Hippocampal formation (tissue), 2 donors: Measurements from ENCODE around the gene ARL6IP4.

Experiments used
- DNase-seq, 2 donors: peaks; one replicate each; lab custom pipeline; 2025; lab: John Stamatoyannopoulos, UW

Gene ARL6IP4

GRCh38 chr12:122990961-122991622 lies 10.6 kb downstream of the ARL6IP4 start:
- no peak for DNase-seq

GRCh38 chr12:122991623-122992275 lies 11.3 kb downstream of the ARL6IP4 start:
- no peak for DNase-seq

- DNase-seq = no peak
These were observed 11.9 kb downstream of the ARL6IP4 start for GRCh38 chr12:122992386-122992785.

- no peak for DNase-seq
These were observed 13.7 kb downstream of the ARL6IP4 start for GRCh38 chr12:122994140-122994675.

GRCh38 chr12:122994781-122995502 lies 14.5 kb downstream of the ARL6IP4 start:
- DNase-seq = no peak

- DNase-seq = no peak
These were observed 15.2 kb downstream of the ARL6IP4 start for GRCh38 chr12:122995503-122996187.

GRCh38 chr12:122996188-122996601 lies 15.7 kb downstream of the ARL6IP4 start:
- no peak for DNase-seq

- DNase-seq = no peak
These were observed 16.3 kb downstream of the ARL6IP4 start for GRCh38 chr12:122996621-122997342.

GRCh38 chr12:122997343-122998250 lies 17.1 kb downstream of the ARL6IP4 start:
- DNase-seq = no peak

GRCh38 chr12:122998316-122998715 lies 17.8 kb downstream of the ARL6IP4 start:
- no peak for DNase-seq

- no peak for DNase-seq
These were observed 18.9 kb downstream of the ARL6IP4 start for GRCh38 chr12:122999196-122999946.

GRCh38 chr12:122999986-123000420 lies 19.5 kb downstream of the ARL6IP4 start:
- no peak for DNase-seq

GRCh38 chr12:123000578-123000977 lies 20.1 kb downstream of the ARL6IP4 start:
- no peak for DNase-seq

- DNase-seq = no peak
These were observed 21.0 kb downstream of the ARL6IP4 start for GRCh38 chr12:123001464-123001863.

- DNase-seq = no peak
These were observed 22.8 kb downstream of the ARL6IP4 start for GRCh38 chr12:123003257-123003656.

GRCh38 chr12:123004287-123004686 lies 23.8 kb downstream of the ARL6IP4 start:
- DNase-seq = no peak

- DNase-seq = no peak
These were observed 24.7 kb downstream of the ARL6IP4 start for GRCh38 chr12:123005081-123005626.

GRCh38 chr12:123006977-123007376 lies 26.5 kb downstream of the ARL6IP4 start:
- no peak for DNase-seq

GRCh38 chr12:123010110-123010509 lies 29.6 kb downstream of the ARL6IP4 start:
- DNase-seq = no peak
